ENCODE data around the gene DOCK4.

DNA sequence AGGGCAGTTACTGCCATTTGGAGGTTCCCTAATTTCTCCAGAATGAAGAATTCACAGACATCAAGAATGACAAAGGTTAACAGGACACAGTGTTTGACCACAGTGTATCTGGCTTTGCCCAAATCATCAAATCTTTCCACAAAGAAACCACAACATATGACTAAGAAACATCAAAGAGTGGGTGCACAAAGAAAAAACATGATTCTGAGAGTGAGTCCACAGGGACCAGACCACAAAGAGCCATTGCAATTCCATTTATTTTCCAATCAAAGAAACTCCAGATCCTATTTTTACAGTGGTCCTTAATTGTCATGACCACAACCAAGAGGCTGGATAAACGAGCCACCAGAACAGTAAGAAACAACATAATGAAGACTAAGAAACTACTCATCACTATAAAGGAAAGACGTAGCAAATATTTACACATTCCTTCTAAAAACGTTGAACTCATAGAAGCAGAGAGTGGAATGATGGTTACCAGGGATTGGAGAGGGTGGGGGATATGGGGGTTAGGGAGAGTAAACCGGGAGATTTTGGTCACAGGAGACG is 286.5 kb downstream of the DOCK4 start:
- TF ChIP-seq, protein P1, sequence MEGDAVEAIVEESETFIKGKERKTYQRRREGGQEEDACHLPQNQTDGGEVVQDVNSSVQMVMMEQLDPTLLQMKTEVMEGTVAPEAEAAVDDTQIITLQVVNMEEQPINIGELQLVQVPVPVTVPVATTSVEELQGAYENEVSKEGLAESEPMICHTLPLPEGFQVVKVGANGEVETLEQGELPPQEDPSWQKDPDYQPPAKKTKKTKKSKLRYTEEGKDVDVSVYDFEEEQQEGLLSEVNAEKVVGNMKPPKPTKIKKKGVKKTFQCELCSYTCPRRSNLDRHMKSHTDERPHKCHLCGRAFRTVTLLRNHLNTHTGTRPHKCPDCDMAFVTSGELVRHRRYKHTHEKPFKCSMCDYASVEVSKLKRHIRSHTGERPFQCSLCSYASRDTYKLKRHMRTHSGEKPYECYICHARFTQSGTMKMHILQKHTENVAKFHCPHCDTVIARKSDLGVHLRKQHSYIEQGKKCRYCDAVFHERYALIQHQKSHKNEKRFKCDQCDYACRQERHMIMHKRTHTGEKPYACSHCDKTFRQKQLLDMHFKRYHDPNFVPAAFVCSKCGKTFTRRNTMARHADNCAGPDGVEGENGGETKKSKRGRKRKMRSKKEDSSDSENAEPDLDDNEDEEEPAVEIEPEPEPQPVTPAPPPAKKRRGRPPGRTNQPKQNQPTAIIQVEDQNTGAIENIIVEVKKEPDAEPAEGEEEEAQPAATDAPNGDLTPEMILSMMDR (IDR thresholded peaks at IDR 0.05) = no peak
- no peak for TF ChIP-seq EP300 (IDR thresholded peaks at IDR 0.05)
- no peak for TF ChIP-seq POLR2A (IDR thresholded peaks at IDR 0.05)
